HK-2 (cell line): ENCODE data around the gene MIP.
"Not testable (repeated sequence)": the region's sequence is repeated elsewhere in the genome, so short reads cannot be mapped to it uniquely, and the experiment has no call there.

Source experiments
- DNase-seq: peaks from one replicate; pipeline ENCODE4 v3.0.0-alpha.2; 2018; ENCODE audit not compliant: unreplicated experiment

Gene MIP

DNA sequence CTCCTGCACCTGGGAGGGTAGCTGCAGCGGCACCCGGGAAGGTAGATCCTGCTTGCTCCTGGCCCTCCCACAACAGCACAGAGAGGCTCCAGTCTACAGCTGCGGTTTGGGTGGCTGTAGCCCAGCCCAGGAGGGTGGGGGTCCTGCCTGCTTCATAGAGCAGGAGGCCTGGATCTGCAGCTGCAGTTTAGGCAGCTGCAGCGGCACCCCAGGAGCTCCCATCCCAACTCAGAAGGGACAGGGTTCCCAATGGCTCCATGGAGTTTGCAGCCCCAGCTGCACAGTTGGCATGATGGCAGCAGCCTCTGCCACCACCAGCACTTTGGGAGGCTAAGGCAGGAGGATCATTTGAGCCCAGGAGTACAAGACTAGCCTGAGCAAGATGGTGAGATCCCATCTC is 43.7 kb downstream of the MIP start:
- no peak for DNase-seq

DNA sequence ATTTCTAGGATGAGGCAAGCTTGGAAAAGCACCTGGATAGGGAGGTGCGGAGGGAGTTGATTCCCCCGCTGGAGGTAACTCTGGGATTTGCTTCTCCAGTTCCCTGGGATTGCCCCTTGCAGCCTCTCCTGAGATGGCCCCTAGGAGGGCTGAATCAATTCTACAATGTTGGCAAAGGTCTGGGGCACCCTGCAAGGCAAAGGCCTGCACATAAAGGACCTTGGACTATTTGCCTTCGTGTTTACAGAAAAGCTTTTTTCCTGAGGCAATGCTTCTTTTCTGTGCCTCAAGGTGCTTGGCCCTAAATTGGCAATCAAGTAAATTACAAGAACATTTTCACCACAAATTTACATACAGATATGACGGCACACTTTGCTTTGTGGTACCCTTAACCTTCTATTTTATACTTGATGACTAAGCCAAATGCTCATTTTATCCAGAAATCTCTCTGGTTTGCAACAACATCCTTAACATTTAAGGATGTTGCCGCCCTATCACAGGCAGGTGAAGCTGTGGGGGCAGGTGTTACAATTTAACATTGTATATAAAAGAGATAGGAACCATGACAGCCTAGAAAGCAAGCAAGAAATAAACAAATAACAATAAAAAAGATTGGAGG is 45.5 kb downstream of the MIP start:
- DNase-seq = no peak

DNA sequence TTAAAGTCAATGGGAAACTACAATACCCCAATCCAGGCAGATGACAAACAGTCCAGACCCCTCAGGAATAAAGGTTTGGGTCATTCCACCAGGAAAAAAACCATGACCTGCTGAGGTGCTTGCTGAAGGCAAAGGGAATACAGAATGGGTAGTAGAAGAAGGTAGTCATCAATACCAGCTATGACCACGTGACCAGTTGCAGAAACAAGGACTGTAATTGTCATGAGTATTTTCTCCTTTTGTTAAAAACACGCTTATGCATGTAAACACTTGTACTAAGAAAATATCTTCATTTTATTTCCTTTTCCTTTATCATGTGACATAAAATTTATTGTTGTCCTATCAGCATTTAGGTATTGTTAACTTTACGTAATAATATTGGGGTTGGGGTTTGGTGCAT is 50.2 kb downstream of the MIP start:
- DNase-seq = not testable (repeated sequence)

DNA sequence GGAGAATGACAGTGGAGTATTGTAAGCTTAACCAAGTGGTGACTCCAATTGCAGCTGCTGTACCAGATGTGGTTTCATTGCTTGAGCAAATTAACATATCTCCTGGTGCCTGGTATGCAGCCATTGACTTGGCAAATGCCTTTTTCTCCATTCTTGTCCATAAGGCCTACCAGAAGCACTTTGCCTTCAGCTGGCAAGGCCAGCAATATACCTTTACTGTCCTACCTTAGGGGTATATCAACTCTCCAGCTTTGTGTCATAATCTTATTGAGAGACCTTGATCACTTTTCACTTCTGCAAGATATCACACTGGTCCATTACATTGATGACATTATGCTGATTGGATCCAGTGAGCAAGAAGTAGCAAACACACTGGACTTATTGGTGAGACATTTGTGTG is 52.8 kb downstream of the MIP start:
- DNase-seq = not testable (repeated sequence)

DNA sequence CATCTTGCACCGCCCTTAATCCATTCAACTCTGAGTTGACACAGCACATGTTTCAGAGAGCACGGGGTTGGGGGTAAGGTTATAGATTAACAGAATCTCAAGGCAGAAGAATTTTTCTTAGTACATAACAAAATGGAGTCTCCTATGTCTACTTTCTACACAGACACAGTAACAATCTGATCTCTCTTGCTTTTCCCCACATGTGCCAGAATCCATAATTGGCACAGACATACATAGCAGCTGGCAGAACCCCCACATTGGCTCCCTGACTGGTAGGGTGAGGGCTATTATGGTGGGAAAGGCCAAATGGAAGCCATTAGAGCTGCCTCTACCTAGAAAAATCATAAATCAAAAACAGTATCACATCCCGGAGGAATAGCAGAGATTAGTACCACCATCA is 53.3 kb downstream of the MIP start:
- not testable (repeated sequence) for DNase-seq
